ENCODE results near the gene ADCYAP1. TPM values are rescaled to one million over a fixed set of nuclear protein-coding genes. Genes with fewer than 3 reads are reported as not detected.

Gene ADCYAP1
- total RNA-seq, 1 donor = not detected

- no peak overlapping the region for H2AFZ ChIP-seq (ENCODE audit: low read length)
- no peaks in the 10 kb centered on the region for H3K4me1 ChIP-seq (ENCODE audit: insufficient read depth, low read length)
- H3K79me2 ChIP-seq (ENCODE audit: insufficient read depth, low read length) = no peaks in the 10 kb centered on the region
- no peak for TF ChIP-seq CTCF (IDR thresholded peaks at IDR 0.05; ENCODE audit: extremely low read depth, low read depth, low read length)
- H3K9me3 ChIP-seq (ENCODE audit: low read depth, low read length) = no peaks in the 10 kb centered on the region
- no peak overlapping the region for H3K27ac ChIP-seq (ENCODE audit: low read depth, low read length)
- H4K20me1 ChIP-seq (ENCODE audit: insufficient read depth, low read length) = no peaks in the 10 kb centered on the region
- no peak overlapping the region for H3K4me3 ChIP-seq (ENCODE audit: insufficient read depth, low read length)
- no peak overlapping the region for H3K4me2 ChIP-seq (ENCODE audit: insufficient read depth, low read length)
- H3K36me3 ChIP-seq (ENCODE audit: insufficient read depth, low read length) = no peaks in the 10 kb centered on the region
- peaks cover 66% of the 10 kb centered on the region for H3K27me3 ChIP-seq (ENCODE audit: insufficient read depth, low read length)
- DNase-seq (ENCODE audit: insufficient read length, low spot score, missing footprints) = no peak
Measured at GRCh38 chr18:910247-910646, 5.6 kb downstream of the ADCYAP1 start.

- Histone ChIP-seq H3K9me3 (ENCODE audit: low read depth, low read length) (no peaks in the 10 kb centered on the region), H3K4me2 (ENCODE audit: insufficient read depth, low read length) (no peak overlapping the region), H3K4me1 (ENCODE audit: insufficient read depth, low read length) (no peaks in the 10 kb centered on the region), H3K36me3 (ENCODE audit: insufficient read depth, low read length) (no peaks in the 10 kb centered on the region), H3K27ac (ENCODE audit: low read depth, low read length) (no peak overlapping the region), H3K4me3 (ENCODE audit: insufficient read depth, low read length) (no peak overlapping the region), H2AFZ (ENCODE audit: low read length) (no peak overlapping the region), H4K20me1 (ENCODE audit: insufficient read depth, low read length) (no peaks in the 10 kb centered on the region), H3K79me2 (ENCODE audit: insufficient read depth, low read length) (no peaks in the 10 kb centered on the region), H3K27me3 (ENCODE audit: insufficient read depth, low read length) (peaks cover 58% of the 10 kb centered on the region)
- DNase-seq (ENCODE audit: insufficient read length, low spot score, missing footprints) = no peak
- TF ChIP-seq CTCF (IDR thresholded peaks at IDR 0.05; ENCODE audit: extremely low read depth, low read depth, low read length) = no peak
Measured at GRCh38 chr18:911025-911424, 6.4 kb downstream of the ADCYAP1 start.

GRCh38 chr18:911486-911885 lies 6.8 kb downstream of the ADCYAP1 start:
- peaks cover 54% of the 10 kb centered on the region for H3K27me3 ChIP-seq (ENCODE audit: insufficient read depth, low read length)
- H3K4me3 ChIP-seq (ENCODE audit: insufficient read depth, low read length) = no peak overlapping the region
- H4K20me1 ChIP-seq (ENCODE audit: insufficient read depth, low read length) = no peaks in the 10 kb centered on the region
- DNase-seq (ENCODE audit: insufficient read length, low spot score, missing footprints) = no peak
- no peaks in the 10 kb centered on the region for H3K9me3 ChIP-seq (ENCODE audit: low read depth, low read length)
- H3K27ac ChIP-seq (ENCODE audit: low read depth, low read length) = no peak overlapping the region
- H3K4me1 ChIP-seq (ENCODE audit: insufficient read depth, low read length) = no peaks in the 10 kb centered on the region
- no peak overlapping the region for H2AFZ ChIP-seq (ENCODE audit: low read length)
- no peaks in the 10 kb centered on the region for H3K36me3 ChIP-seq (ENCODE audit: insufficient read depth, low read length)
- no peak overlapping the region for H3K4me2 ChIP-seq (ENCODE audit: insufficient read depth, low read length)
- no peaks in the 10 kb centered on the region for H3K79me2 ChIP-seq (ENCODE audit: insufficient read depth, low read length)
- no peak for TF ChIP-seq CTCF (IDR thresholded peaks at IDR 0.05; ENCODE audit: extremely low read depth, low read depth, low read length)

GRCh38 chr18:916562-916961 lies 11.9 kb downstream of the ADCYAP1 start:
- no peak for TF ChIP-seq CTCF (IDR thresholded peaks at IDR 0.05; ENCODE audit: extremely low read depth, low read depth, low read length)
- H2AFZ ChIP-seq (ENCODE audit: low read length) = no peak overlapping the region
- H3K27me3 ChIP-seq (ENCODE audit: insufficient read depth, low read length) = peaks cover 4% of the 10 kb centered on the region
- no peaks in the 10 kb centered on the region for H3K9me3 ChIP-seq (ENCODE audit: low read depth, low read length)
- H3K27ac ChIP-seq (ENCODE audit: low read depth, low read length) = no peak overlapping the region
- H3K4me2 ChIP-seq (ENCODE audit: insufficient read depth, low read length) = no peak overlapping the region
- no peaks in the 10 kb centered on the region for H3K79me2 ChIP-seq (ENCODE audit: insufficient read depth, low read length)
- no peaks in the 10 kb centered on the region for H3K36me3 ChIP-seq (ENCODE audit: insufficient read depth, low read length)
- no peaks in the 10 kb centered on the region for H3K4me1 ChIP-seq (ENCODE audit: insufficient read depth, low read length)
- no peak for DNase-seq (ENCODE audit: insufficient read length, low spot score, missing footprints)
- no peak overlapping the region for H3K4me3 ChIP-seq (ENCODE audit: insufficient read depth, low read length)
- H4K20me1 ChIP-seq (ENCODE audit: insufficient read depth, low read length) = no peaks in the 10 kb centered on the region
